Tibial nerve (tissue), 3 donors: ENCODE data around the gene P2RX6.
"Not testable (repeated sequence)": the region's sequence is repeated elsewhere in the genome, so short reads cannot be mapped to it uniquely, and the experiment has no call there.

Source experiments
- POLR2A ChIP-seq, 2 donors: fragments of 450-650 bp; IDR thresholded peaks; one replicate each; pipeline ENCODE4 v1.6.1; 2017; ENCODE audit warnings: antibody characterized with exemption in 2 of 2, mild to moderate bottlenecking in 2 of 2, moderate library complexity in 2 of 2
- TF ChIP-seq, protein P1 (sequence below), 5 experiments: fragments of 200-600 bp in 3 of 5; fragments of 450-650 bp in 2 of 5; sonication (generic) in 3 of 5; IDR thresholded peaks; one replicate each; pipeline ENCODE4 v1.5.1; 2016 to 2019; ENCODE audit warnings: antibody characterized with exemption in 5 of 5, mild to moderate bottlenecking in 3 of 5, moderate library complexity in 2 of 5

DNA sequence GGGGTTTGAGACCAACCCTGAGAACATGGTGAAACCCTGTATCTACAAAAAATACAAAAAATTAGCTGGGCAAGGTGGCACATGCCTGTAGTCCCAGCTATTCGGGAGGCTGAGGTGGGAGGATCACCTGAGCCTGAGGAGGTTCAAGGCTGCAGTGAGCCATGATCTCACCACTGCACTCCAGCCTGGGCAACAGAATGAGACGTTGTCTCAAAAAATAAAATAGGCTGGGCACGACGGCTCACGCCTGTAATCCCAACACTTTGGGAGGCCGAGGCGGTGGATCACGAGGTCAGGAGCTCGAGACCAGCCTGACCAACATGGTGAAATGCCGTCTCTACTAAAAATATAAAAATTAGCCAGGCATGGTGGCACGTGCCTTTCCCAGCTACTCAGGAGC is 49.5 kb downstream of the P2RX6 start:
- TF ChIP-seq, protein P1, sequence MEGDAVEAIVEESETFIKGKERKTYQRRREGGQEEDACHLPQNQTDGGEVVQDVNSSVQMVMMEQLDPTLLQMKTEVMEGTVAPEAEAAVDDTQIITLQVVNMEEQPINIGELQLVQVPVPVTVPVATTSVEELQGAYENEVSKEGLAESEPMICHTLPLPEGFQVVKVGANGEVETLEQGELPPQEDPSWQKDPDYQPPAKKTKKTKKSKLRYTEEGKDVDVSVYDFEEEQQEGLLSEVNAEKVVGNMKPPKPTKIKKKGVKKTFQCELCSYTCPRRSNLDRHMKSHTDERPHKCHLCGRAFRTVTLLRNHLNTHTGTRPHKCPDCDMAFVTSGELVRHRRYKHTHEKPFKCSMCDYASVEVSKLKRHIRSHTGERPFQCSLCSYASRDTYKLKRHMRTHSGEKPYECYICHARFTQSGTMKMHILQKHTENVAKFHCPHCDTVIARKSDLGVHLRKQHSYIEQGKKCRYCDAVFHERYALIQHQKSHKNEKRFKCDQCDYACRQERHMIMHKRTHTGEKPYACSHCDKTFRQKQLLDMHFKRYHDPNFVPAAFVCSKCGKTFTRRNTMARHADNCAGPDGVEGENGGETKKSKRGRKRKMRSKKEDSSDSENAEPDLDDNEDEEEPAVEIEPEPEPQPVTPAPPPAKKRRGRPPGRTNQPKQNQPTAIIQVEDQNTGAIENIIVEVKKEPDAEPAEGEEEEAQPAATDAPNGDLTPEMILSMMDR (IDR thresholded peaks at IDR 0.05): not testable (repeated sequence)
- TF ChIP-seq POLR2A (IDR thresholded peaks at IDR 0.05): not testable (repeated sequence)
